Ishikawa (cell line): ENCODE data around the gene TDP1.

Source experiments
- CEBPB ChIP-seq: IDR thresholded peaks from 2 replicates; pipeline ENCODE4 v1.6.1; 2012
- CREB1 ChIP-seq: IDR thresholded peaks from 2 replicates; pipeline ENCODE4 v1.6.1; 2012; ENCODE audit warnings: low read depth
- EP300 ChIP-seq: IDR thresholded peaks from 2 replicates; pipeline ENCODE4 v1.6.1; 2012; ENCODE audit warnings: borderline replicate concordance
- FOXM1 ChIP-seq: IDR thresholded peaks from 2 replicates; pipeline ENCODE4 v1.6.1; 2012; ENCODE audit warnings: low read depth, borderline replicate concordance
- MAX ChIP-seq: IDR thresholded peaks from 2 replicates; pipeline ENCODE4 v1.6.1; 2012
- NFIC ChIP-seq: IDR thresholded peaks from 2 replicates; pipeline ENCODE4 v1.6.1; 2012
- RAD21 ChIP-seq: IDR thresholded peaks from 2 replicates; pipeline ENCODE4 v1.6.1; 2012; ENCODE audit warnings: low read depth
- TAF1 ChIP-seq: IDR thresholded peaks from 2 replicates; pipeline ENCODE4 v1.6.1; 2012; ENCODE audit warnings: low read depth, mild to moderate bottlenecking
- USF1 ChIP-seq: IDR thresholded peaks from 2 replicates; pipeline ENCODE4 v1.6.1; 2012
- YY1 ChIP-seq: IDR thresholded peaks from 2 replicates; pipeline ENCODE4 v1.6.1; 2012; ENCODE audit warnings: low read depth

- no peak for TF ChIP-seq YY1
- no peak for TF ChIP-seq MAX
- no peak for TF ChIP-seq RAD21
- TF ChIP-seq TAF1: no peak
- no peak for TF ChIP-seq EP300
- TF ChIP-seq CREB1: no peak
- no peak for TF ChIP-seq CEBPB
- no peak for TF ChIP-seq NFIC
- TF ChIP-seq USF1: no peak
- no peak for TF ChIP-seq FOXM1
These were observed 123.8 kb downstream of the TDP1 start for GRCh38 chr14:90079576-90079975.
